GM19372 (cell line): Measurements from ENCODE around the gene SYNE3.

Experiments
- ATAC-seq: cut with Tn5 transposase; IDR thresholded peaks from one replicate; pipeline ENCODE4 v1.9.1; 2021; ENCODE audit warnings: mild to moderate bottlenecking, low read depth, moderate library complexity; ENCODE audit not compliant: unreplicated experiment

Gene SYNE3

GRCh38 chr14:95493503-95493902 lies 22.9 kb downstream of the SYNE3 start:
- no peak for ATAC-seq

- no peak for ATAC-seq
Measured at GRCh38 chr14:95491936-95492608, 24.4 kb downstream of the SYNE3 start.

- ATAC-seq = no peak
Measured at GRCh38 chr14:95490727-95491451, 25.6 kb downstream of the SYNE3 start.

GRCh38 chr14:95490138-95490509 lies 26.3 kb downstream of the SYNE3 start:
- ATAC-seq = no peak

- ATAC-seq = no peak
Measured at GRCh38 chr14:95489214-95490137, 27.0 kb downstream of the SYNE3 start.

GRCh38 chr14:95488376-95489213 lies 27.9 kb downstream of the SYNE3 start:
- ATAC-seq = no peak

- ATAC-seq = no peak
Measured at GRCh38 chr14:95487669-95488084, 28.8 kb downstream of the SYNE3 start.

GRCh38 chr14:95486875-95487668 lies 29.4 kb downstream of the SYNE3 start:
- ATAC-seq = no peak

GRCh38 chr14:95485222-95485819 lies 31.1 kb downstream of the SYNE3 start:
- ATAC-seq = no peak

GRCh38 chr14:95484296-95484695 lies 32.2 kb downstream of the SYNE3 start:
- ATAC-seq = no peak

GRCh38 chr14:95483309-95484165 lies 32.9 kb downstream of the SYNE3 start:
- ATAC-seq = no peak

GRCh38 chr14:95482627-95483308 lies 33.7 kb downstream of the SYNE3 start:
- ATAC-seq = no peak

- ATAC-seq = no peak
Measured at GRCh38 chr14:95481391-95482022, 34.9 kb downstream of the SYNE3 start.

- ATAC-seq = peak; percentile 22
Measured at GRCh38 chr14:95480887-95481226, 35.6 kb downstream of the SYNE3 start.

- ATAC-seq = peak; percentile 76
Measured at GRCh38 chr14:95480109-95480886, 36.2 kb downstream of the SYNE3 start.

- ATAC-seq = no peak
Measured at GRCh38 chr14:95479494-95479893, 37.0 kb downstream of the SYNE3 start.
